ENCODE measurements around the gene LUZP1. TPM values are rescaled to one million over a fixed set of nuclear protein-coding genes. Genes with fewer than 3 reads are reported as not detected.
A peak's percentile ranks its signal among the peaks of the same experiment; 100 is the strongest.

Gene LUZP1
- total RNA-seq, 4 donors from 2014 or later: 20.8 to 25.7 (median 22.9) TPM

DNA sequence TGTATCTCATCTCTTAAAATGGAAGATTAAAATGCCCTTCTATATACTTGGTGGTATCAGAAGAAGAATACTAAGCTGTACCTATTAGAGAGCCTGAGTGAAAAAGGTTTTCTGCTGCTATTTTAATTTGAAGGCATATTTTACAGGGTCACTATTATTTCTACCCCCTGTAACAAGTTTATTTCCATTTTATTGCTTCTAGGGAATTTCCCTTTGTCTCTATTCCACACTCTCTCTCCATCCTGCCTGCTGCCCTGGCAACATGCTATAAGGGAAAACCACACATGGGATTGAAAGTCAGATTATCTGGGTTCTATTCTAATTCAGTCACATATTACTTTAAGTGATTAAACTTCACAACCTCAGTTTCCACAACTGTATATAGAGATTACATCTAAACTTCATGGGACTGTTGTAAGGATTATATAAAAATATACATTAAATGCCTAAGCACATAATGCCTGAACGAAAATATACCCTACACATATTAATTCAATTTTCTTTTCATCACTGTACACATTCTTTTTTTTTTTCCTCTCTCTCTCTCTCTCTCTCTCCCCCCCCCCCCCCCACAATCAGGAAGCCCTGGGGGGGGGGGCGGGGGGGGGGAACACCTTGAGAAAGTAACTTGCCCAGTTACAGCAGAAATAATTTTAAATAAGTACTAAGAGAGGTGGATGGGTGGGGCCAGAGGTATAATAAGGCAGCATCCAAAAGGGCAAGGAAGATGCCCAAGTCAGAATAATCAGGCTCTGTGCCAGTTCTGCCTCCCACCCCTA, 51.5 kb downstream of the LUZP1 start:
- H3K4me3 ChIP-seq: no peak overlapping the region

DNA sequence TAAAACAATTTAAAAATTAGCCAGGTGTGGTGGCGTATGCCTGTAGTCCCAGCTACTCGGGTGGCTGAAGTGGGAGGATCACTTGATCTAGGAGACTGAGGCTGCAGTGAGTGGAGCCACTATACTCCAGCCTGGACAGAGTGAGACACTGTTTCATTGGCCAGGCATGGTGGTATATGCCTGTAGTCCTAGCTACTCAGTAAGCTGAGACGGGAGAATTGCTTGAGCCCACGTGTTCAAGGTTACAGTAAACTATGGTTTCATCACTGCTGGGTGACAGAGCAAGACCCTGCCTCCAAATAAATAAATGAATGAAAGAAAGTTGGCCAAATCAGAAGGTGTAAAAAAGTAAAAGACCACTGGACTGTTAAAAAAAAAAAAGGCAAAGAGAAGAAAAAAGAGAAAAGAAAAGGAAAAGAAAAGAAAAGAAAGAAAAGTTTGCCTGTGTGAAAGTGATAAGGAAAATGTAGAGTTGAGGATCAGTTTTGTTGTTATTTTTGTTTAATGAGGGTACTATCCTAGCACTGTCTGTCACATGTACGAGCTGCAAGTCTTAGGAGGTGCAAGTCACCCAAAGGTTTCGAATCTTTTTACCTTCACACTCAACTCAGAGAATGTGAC, 52.3 kb downstream of the LUZP1 start:
- Histone ChIP-seq H3K4me3 (no peak overlapping the region), H3K27me3 (no peaks in the 10 kb centered on the region), H3K36me3 (no peaks in the 10 kb centered on the region), H3K9me3 (no peaks in the 10 kb centered on the region), H3K27ac (no peak overlapping the region), H3K4me1 (peaks cover 50% of the 10 kb centered on the region)
- TF ChIP-seq, protein P1, sequence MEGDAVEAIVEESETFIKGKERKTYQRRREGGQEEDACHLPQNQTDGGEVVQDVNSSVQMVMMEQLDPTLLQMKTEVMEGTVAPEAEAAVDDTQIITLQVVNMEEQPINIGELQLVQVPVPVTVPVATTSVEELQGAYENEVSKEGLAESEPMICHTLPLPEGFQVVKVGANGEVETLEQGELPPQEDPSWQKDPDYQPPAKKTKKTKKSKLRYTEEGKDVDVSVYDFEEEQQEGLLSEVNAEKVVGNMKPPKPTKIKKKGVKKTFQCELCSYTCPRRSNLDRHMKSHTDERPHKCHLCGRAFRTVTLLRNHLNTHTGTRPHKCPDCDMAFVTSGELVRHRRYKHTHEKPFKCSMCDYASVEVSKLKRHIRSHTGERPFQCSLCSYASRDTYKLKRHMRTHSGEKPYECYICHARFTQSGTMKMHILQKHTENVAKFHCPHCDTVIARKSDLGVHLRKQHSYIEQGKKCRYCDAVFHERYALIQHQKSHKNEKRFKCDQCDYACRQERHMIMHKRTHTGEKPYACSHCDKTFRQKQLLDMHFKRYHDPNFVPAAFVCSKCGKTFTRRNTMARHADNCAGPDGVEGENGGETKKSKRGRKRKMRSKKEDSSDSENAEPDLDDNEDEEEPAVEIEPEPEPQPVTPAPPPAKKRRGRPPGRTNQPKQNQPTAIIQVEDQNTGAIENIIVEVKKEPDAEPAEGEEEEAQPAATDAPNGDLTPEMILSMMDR (IDR thresholded peaks at IDR 0.05): no peak
- TF ChIP-seq EP300 (IDR thresholded peaks at IDR 0.05): no peak
- no peak for TF ChIP-seq POLR2AphosphoS5 (IDR thresholded peaks at IDR 0.05)
- no peak for TF ChIP-seq POLR2A (IDR thresholded peaks at IDR 0.05)
- no peak for DNase-seq (ENCODE audit: low spot score in 2 of 2)
- 90% methylated on average over 6 of the region's 6 CpGs for WGBS

More for the DNA sequence above, 51.5 kb downstream of the LUZP1 start:
- TF ChIP-seq, protein P1 (IDR thresholded peaks at IDR 0.05): no peak
- H3K27ac ChIP-seq: no peak overlapping the region
- no peaks in the 10 kb centered on the region for H3K36me3 ChIP-seq
- no peaks in the 10 kb centered on the region for H3K9me3 ChIP-seq
- 41% methylated on average over 2 of the region's 2 CpGs for WGBS
- no peak for DNase-seq (ENCODE audit: low spot score in 2 of 2)
- H3K4me1 ChIP-seq: peaks cover 50% of the 10 kb centered on the region
- H3K27me3 ChIP-seq: no peaks in the 10 kb centered on the region

DNA sequence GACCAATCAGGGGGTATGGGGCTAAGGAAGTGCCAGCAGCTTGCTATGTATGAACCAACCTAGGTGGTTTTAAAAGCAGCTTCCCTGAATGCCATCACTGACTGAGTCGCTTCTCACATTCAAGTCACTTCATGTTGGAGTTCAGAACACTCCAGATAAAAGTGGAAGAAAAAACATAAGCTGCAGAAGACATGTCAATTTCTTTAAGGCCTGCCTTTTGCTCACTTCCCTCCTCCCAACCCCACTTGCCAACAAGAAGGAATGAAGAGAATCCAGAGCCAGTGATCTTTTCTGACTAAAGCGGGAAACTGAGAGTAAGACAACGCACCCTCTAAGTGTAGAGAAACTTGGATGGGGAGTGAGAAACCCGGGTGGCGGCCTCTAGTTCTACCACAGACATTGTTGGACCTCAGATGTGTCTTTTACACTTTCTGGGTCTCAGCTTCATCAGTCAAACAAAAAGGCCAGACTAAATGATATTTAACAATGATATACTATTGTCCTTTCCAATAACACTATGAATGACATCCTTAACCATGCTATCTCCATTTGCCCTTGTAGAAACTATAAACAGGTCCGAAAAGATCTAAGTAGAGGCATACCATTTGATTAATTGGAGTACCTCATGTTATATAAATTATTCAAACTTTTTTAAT, 54.1 kb downstream of the LUZP1 start:
- TF ChIP-seq, protein P1 (IDR thresholded peaks at IDR 0.05): no peak
- TF ChIP-seq POLR2AphosphoS5 (IDR thresholded peaks at IDR 0.05) (no peak), POLR2A (IDR thresholded peaks at IDR 0.05) (no peak), EP300 (IDR thresholded peaks at IDR 0.05) (no peak)
- Histone ChIP-seq H3K9me3 (no peaks in the 10 kb centered on the region), H3K27ac (peak overlapping the region; percentile 6), H3K4me1 (peaks cover 42% of the 10 kb centered on the region), H3K36me3 (no peaks in the 10 kb centered on the region), H3K27me3 (no peaks in the 10 kb centered on the region), H3K4me3 (no peak overlapping the region)
- WGBS: 38% methylated on average over 6 of the region's 6 CpGs
- DNase-seq (ENCODE audit: low spot score in 2 of 2): no peak

DNA sequence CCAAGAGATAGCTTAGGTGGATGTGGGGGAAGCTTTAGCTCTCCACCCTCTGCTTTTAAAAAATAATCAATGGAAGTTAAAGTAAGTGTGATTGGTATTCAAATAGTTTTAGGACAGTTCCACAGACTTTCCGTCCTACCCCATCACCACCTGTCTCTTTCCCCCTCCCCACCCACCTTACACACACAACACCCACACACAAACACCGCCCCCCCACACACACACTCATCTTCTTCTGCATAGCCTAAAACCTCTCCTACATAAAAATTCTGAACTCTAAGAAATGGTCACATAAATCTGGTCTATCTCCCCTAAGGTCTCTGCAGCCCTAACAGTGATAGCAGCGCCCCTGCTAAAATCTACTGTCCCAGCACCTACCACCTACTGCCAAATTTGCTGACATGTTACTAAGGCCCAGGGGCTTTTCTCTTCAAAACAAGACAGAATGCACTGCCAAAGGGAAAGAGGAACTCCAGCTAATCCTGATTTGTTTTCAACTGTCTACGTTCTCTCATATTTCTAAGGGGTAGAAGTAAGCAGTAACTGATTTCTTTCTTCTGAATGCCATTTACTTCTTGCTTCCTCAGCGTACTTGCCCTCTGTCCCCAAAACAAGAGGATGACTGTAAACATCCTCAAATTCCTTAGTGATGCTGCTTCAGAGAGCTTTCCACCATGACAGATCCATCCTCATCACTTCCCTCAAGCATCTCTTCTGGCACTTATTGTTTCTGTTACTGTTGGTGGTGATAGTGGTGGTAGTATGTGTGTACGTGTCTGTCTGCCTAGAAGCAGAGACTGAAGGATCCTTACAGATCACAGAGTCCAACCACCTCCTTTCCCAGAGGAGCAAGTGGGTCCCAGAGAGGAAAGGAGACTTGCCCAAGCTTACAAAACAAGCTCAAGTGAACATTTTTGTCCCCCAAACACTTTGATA, 56.8 kb downstream of the LUZP1 start:
- no peaks in the 10 kb centered on the region for H3K9me3 ChIP-seq
- H3K27ac ChIP-seq: no peak overlapping the region
- TF ChIP-seq POLR2AphosphoS5 (IDR thresholded peaks at IDR 0.05) (no peak), POLR2A (IDR thresholded peaks at IDR 0.05) (no peak), EP300 (IDR thresholded peaks at IDR 0.05) (no peak)
- TF ChIP-seq, protein P1 (IDR thresholded peaks at IDR 0.05): no peak
- 70% methylated on average over 6 of the region's 6 CpGs for WGBS
- no peaks in the 10 kb centered on the region for H3K27me3 ChIP-seq
- H3K4me3 ChIP-seq: no peak overlapping the region
- H3K36me3 ChIP-seq: peaks cover 4% of the 10 kb centered on the region
- H3K4me1 ChIP-seq: peaks cover 36% of the 10 kb centered on the region
- DNase-seq (ENCODE audit: low spot score in 2 of 2): no peak

Measured in suprapubic skin (tissue), 4 donors.